GM21360 (cell line): ENCODE data around the gene NT5C1A.

ENCODE experiments used
- ATAC-seq: cut with Tn5 transposase; IDR thresholded peaks from one replicate; pipeline ENCODE4 v1.9.1; 2021; ENCODE audit warnings: mild to moderate bottlenecking, moderate library complexity; ENCODE audit not compliant: unreplicated experiment

NT5C1A gene

GRCh38 chr1:39639305-39640130, 32.4 kb downstream of the NT5C1A start, which contains the start of gene HEYL:
Gene HEYL (minus strand): TSS chr1:39639643. CDS start chr1:39639625, 18 bp downstream.
- ATAC-seq: no peak

GRCh38 chr1:39638965-39639304, 33.0 kb downstream of the NT5C1A start:
- ATAC-seq: no peak

GRCh38 chr1:39637361-39637760, 34.5 kb downstream of the NT5C1A start:
- ATAC-seq: no peak

- ATAC-seq: no peak
Measured at GRCh38 chr1:39635871-39636210, 36.1 kb downstream of the NT5C1A start.

- ATAC-seq: no peak
Measured at GRCh38 chr1:39635205-39635870, 36.6 kb downstream of the NT5C1A start.

GRCh38 chr1:39633422-39633821, 38.5 kb downstream of the NT5C1A start:
- ATAC-seq: no peak

GRCh38 chr1:39632682-39633417, 39.1 kb downstream of the NT5C1A start:
- no peak for ATAC-seq

- ATAC-seq: no peak
Measured at GRCh38 chr1:39632323-39632681, 39.6 kb downstream of the NT5C1A start.

GRCh38 chr1:39631361-39632322, 40.3 kb downstream of the NT5C1A start:
- no peak for ATAC-seq

- no peak for ATAC-seq
Measured at GRCh38 chr1:39628807-39629350, 43.0 kb downstream of the NT5C1A start.

- no peak for ATAC-seq
Measured at GRCh38 chr1:39626646-39627045, 45.3 kb downstream of the NT5C1A start.

GRCh38 chr1:39625462-39626273, 46.2 kb downstream of the NT5C1A start:
- no peak for ATAC-seq

GRCh38 chr1:39625009-39625408, 46.9 kb downstream of the NT5C1A start:
- no peak for ATAC-seq

GRCh38 chr1:39623053-39623452, 48.9 kb downstream of the NT5C1A start:
- ATAC-seq: no peak

GRCh38 chr1:39622427-39622826, 49.5 kb downstream of the NT5C1A start:
- ATAC-seq: no peak

GRCh38 chr1:39620659-39621165, 51.2 kb downstream of the NT5C1A start:
- no peak for ATAC-seq

- no peak for ATAC-seq
Measured at GRCh38 chr1:39617488-39618049, 54.3 kb downstream of the NT5C1A start.

- ATAC-seq: no peak
Measured at GRCh38 chr1:39615086-39615673, 56.7 kb downstream of the NT5C1A start.

- no peak for ATAC-seq
Measured at GRCh38 chr1:39614488-39614887, 57.4 kb downstream of the NT5C1A start.
